Embryonic facial prominence (tissue), 1 donor: Measurements from ENCODE around the gene ASTN2.

Experiments
- DNase-seq: peaks from one replicate; pipeline ENCODE4 v3.0.0-alpha.2; 2016; ENCODE audit errors: extremely low spot score

Gene ASTN2

DNA sequence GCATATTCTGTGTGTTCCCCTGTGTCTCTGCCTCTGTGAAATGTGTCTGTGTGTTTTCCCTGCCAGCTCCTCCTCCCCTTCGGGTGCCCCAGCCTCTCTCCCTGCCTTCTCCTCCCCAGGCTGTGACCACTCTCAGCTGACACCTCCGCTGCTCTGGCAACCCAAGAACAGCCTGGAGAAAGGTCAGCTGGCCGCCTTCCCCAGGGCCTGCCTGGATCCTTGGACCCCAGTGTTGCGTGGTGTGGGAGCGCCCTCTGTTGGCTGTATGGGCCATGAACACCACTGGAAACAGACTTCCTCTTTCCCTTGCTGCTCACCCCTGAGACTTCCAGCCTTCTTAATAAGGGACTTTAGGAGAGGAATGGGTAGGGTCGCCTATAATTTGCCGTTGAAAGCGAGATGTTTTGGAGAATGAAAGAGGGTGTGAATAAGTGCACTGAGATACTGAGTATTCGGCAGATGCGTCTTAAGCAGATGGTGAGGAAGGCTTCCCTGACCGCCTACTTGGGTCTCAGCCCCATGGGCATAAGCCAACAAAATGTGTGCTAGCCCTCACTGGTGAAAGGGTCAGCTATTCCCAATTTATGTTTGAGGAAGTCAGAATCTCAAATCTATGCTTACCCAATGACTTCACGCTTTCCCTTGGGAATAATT is 842.6 kb downstream of the ASTN2 start:
- DNase-seq, result peak; percentile 56

DNA sequence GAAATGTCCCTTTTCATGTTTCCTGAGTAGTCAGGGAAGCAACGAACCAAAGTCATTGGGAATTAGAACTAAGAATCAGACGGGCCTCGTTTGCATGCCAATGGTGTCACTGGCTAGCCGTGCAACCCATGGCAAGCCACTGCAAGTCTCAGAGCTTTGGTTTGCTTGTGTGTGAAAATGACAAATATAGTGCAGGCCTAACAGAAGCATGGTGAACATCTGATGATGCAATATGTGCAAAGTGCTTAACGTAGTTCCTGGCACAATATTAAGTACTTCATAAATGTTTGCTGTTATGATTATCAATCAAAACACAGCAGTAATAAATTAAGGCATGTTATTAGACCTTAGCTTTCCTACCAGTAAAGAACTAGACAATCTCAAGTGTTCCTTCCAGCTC is 845.7 kb downstream of the ASTN2 start:
- DNase-seq, result no peak

DNA sequence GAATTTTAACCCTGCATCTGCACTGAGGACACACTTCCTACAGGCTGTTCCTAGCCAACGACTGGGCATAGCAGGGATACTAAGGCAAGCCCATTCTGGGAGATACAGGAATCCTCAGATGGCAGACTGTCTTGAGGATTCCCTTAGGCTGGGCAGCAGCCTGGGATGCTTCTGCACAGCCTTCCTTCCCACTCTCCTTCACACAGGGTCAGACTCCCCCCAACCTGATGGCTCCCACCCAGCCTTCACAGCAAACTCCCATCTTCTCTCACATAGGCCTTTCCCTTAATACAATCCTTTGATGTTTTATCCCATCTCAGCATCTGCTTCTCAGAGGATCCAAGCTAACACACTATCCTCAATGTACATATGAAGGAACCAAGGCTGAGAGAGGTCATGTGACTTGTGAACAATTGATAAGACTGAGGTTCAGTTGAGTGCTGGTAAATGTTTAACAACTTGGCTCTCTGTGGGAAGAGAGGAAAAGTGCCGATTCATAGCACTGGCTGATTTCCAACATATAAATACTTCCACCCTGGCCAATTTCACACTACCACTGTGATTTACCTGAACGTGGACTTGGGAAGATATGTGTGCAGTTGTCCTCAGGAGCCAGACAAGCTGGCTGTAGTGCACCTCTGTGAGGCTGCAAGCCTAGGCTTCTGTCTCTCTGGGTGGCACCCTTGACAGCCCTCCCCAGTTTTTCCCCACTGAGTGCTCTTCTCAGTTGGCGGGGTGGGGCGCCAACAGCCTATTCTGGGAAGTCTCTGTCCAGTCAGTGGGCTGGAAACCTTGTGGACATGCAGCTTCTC is 848.0 kb downstream of the ASTN2 start:
- DNase-seq, result no peak

DNA sequence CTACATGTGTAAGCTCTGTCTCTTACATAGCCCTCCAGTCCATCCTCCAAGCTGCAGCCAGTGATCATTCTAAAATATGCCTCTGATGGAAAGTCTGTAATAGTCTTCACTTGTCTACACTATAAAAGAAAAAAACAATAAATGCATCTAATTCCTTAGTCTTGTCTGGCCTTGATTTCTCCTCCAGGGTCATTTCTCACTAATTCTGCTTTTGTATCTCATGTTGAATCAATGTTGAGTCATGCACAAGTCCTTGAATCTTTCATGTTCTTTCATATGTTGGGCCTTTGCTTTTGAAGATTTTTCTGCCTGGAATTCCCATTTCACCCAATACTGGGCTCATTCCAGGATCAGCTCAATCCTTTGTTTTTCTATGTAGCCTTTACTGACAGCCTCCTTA is 848.9 kb downstream of the ASTN2 start:
- DNase-seq, result no peak

DNA sequence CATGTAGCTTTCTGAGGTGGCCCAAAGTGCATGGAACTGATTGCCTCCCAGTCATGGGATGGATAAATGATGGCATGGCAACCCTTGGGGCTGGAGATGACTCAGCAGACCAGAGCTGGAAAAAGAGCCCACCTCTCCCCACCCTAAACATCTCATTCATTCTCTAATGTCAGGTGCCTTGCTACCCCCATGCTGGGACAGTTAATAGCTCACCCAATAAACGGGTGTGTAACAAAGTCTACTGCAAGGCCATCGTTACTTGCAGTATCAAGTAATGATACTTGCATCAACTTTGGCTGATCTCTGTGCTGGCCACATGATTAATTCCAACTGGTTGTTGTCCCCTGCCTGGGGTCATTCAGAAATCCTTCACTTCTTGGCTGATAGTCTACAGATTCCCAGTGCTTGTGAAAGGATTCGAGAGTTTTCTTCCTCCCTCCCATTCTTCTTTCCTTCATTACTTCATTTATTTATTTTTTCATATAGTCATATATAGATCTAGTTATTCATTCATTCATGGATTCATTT is 850.5 kb downstream of the ASTN2 start:
- no peak for DNase-seq

DNA sequence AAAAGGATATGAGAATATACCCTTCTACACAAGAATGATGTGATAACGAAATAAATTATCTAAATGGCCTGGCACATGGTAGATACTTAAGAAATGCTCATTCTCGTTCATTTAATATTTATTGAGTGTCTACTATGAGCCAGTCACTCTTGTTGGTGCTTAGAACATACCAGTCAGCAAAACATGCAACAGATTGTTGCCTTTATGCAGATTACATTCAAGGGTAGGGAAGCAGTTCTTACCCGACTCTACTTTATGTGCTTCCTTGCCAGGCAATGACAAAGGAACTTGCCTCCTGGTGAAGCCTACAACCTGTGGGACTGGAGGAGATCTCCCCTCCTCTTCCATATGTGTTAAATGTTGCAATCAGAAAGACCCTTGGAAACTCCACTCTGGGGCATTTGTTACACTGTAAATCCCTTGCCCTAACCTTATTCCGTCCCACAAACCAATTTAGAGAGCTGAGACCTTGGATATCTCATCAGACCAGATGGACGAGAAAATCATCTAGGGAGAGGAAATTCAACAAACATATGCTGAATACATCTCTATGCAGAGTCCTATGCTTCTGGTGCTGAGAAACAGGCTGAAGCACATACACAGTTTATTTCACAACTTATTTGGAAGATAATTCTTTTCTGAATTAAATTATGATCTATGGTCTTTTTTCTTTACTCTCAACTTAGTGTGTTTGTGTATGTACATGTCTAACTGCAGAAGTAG is 855.9 kb downstream of the ASTN2 start:
- no peak for DNase-seq

DNA sequence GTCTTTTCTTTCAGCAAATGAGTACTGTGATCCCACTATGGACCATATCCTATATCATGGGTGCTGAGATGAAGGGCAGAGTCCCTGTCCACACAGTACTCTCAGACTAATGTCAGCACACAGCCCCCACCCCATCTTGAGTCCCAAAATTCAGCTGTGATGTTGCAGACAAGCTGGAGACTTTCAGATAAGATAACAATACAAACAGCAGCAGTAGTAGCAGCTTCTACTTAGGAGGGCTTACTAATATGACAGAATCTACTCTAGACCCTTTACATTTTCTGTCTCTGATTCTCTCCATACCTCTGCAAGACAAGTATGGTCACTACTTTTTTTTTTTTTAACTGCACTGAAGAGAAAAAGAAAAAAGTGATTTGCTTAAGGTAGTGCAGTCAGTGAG is 856.8 kb downstream of the ASTN2 start:
- no peak for DNase-seq

DNA sequence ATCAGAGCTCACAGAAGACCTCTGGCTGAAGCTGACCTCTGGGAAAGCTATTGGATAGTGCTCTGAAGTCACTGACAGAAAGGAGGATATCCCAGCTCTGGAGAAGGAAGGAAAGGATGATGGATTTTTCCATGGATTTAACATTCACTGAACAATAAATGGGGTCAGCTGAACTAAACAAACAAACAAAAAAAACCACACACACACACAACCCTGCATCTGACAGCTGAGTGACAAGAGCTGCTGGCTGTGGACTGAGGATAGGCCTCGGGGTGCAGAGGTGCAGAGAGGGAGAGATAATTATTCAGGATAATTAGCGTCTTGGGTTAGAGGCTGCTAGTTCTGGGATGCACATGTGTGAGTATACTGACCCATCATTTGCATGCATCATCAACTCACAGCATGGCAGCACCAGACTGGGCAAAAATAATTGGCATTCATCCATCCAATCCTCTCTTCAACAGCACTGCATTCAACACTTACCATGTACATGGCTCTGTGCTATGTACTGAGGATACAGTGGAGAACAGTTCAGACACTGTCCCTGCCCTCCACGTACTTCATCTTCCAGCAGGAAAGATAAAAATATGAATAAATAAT is 859.2 kb downstream of the ASTN2 start:
- DNase-seq, result no peak

DNA sequence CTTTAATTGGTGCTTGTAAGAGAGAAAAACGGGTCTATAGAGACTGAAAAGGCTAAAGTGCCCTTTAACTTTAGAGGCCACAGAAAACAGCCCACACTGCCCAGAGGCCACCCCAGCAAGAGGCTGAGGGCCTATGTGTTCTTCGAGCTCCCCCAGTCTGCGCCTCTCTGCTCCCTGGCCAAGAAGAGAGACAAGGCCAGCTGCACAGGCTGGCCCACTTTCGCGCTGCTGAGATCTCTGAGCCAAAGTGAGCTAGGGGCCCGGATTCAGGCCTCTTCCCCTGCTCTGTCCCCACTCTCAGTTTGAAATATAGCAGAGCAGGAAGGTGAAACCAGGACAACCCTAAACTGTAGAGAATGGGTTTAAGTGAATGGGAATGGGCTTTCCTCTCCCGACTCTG is 859.7 kb downstream of the ASTN2 start:
- DNase-seq, result no peak

DNA sequence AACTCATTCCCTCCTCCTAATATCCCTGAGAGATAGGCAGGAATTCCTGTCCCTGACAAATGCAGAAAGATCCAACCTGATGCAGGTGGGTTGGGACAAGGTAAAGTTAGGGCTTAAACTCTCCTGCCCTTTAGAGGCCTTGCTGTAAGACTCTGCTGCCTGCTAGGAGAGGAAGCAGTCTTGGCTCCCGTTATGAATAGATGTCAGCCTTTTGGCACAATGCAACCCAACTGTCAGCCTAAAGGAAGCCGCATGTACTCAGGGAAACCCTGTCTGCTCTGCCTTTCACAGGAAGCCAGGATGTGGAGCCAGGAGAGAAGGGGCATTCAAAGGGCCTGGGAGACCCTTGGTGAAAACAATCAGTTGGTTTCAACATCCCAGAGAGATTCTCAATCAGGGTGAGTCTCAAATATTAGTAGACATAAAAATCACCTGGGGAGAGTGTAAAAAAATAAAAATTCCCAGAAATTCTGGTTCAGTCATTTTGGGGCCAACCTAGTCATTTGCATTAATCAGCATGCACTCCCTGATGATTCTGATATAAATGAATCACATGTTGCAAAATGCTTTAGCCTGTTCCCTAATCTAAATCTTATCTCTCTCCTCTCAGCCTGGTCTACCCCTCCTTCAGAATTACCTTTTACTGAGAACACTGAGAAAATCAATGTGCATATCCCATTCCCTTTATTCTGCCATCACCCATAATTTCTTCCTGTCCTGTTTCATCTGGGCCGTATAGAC is 864.0 kb downstream of the ASTN2 start:
- no peak for DNase-seq

DNA sequence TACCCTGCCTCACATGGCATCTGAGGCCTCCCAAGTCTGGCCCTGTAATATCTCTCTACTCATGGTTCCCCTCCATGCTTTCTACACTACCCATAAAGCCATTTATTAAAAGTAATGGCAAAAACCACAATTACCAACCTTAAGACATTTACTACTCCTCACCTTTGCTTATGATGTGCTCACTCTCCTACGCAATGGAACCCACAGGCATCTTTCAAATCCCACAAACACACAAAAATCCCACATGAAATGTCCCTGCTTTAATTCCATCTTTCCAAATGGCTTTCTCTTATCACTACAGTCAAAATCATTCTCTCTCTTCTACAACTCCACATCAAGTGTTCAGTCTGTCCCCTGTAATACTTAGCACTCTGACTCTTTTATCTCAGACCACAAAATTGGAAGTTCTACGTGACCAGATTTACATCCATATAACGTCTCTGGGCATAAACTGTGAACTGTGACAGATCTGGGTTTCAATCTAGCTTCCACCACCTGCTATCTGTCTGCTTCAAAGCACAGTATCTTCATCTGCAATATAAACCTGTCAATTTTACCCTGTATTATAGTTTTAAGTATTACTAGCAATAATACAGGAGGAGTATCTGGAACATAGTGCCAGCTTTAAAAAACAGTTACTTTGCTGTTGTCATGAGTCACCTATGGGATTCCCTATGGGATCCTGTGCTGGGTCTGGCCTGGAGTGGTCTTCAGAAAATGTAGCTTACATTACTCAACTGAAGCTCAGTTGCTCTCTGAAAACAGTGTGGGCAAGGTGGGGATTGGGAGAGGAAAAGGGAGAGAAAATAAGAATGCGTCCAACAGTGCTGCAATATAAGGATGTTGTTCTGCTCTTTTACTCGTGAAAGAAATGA is 864.8 kb downstream of the ASTN2 start:
- DNase-seq, result no peak

DNA sequence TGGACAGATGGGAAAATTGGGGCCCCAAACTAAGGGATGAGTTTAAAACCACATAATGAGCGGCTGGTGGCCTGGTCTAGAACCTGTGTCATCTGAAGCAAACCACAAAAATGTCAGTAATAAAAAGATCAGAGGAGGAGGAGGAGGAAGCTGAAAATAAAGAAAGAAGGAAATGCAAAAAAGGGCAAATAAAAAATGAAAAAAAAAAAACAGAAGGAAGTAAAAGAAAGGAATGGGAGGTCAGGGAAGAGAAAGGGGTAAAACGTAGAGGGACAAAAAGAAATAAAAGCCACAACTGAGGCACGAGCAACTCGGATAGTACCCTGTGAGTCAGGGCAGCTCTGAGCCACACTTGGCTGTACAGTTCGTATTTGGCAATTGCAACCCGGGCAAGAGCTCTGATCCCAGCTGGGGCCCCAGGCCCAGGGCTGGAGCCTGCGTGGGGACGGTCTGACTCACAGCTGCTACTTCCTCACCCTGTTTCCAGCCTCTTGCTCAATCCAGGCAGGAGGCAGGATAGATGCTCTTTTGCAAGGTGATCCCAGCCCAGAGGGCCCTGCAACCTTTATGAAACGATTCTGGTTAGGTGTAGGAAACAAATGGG is 865.7 kb downstream of the ASTN2 start:
- DNase-seq, result no peak

DNA sequence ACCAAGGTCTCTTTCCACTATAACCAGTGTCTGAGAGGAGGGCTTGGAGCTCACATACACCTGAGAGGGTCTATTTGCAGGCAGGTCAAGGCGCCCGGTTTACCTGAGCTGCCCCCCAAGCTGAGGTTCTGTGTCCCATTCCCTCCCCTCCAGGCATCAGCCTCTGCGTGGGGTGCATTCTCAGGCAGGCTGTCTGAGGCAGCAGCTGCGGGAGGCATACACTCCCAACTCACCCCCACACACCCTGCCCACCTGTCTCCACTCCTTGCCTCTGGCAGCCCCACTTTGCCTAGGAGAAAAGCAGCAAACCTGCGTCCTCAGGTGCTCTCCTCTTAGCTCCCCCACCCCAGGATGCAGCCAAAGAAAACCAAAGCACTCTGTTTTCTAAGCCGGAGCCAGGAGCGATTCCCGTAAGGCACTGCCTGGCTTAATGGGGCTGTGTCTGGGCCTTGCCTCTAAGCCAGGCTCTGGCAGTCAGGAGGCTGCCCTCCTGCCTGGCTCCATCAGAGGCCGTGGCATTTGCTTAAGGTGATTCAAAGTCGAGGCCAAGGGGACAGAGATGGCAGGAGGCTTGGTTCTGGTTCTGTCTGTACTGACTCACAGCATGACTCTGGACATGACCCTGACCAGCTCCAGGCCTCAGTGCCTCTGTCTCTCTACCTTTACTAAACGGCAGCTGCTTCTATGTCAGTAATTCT is 867.0 kb downstream of the ASTN2 start:
- no peak for DNase-seq

DNA sequence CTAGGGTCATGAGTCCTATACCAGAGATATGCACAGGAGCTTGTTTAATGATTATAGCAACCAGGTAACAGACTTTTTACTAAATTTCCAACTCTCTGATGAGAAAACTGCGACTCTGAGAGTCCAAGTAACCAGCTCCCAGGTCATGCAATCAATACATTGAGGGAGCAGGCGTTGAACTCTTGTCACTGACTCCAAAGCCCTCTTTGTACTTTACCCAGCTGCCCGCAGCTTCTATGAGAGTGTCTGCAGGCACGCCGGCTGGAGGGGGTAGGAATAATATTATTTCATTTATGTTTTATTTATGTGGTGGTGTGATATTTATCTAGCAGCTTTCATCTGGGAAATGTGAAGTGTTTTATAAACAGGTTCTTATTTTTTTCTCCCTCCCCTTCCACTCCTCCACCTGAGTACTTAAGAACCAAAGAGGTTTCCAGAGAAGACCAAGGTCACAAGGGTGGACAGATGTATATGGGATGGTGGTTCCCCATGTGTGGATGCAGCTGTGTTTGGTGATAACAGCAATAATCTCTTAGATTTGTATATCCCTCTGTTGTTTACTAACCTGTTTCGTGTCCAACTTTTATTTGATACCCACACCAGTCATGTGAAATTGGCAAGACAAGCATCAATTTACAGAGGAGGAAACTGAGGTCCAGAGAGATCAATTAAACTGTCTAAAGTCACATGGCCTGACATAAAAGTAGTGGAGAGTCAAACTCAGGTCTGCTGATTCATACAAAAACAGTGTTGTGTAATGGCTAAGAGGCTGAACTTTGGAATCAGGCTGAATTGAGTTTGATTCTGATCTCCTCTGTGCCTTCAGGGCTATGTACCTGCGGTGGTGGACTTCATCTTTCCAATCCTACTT is 867.9 kb downstream of the ASTN2 start:
- no peak for DNase-seq

DNA sequence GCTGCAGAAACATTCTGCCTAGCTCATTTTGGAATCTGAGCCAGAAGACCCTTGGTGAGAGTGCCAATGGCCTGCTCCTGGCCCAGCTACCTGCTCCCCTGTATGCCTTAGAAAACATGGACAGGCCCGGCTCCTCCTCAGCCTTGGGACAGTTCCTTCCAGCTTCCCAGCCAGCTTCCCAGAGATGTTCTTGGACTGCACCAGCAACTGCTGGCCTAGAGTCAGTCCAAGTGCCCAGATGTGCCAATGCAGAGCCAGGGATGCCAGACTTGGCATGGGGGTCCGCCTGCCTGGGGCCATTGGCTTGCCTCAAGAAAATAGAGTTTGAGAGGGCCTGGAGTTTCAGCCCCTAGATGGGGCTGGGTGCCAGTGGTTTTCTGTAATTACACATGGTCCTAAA is 870.0 kb downstream of the ASTN2 start:
- no peak for DNase-seq

DNA sequence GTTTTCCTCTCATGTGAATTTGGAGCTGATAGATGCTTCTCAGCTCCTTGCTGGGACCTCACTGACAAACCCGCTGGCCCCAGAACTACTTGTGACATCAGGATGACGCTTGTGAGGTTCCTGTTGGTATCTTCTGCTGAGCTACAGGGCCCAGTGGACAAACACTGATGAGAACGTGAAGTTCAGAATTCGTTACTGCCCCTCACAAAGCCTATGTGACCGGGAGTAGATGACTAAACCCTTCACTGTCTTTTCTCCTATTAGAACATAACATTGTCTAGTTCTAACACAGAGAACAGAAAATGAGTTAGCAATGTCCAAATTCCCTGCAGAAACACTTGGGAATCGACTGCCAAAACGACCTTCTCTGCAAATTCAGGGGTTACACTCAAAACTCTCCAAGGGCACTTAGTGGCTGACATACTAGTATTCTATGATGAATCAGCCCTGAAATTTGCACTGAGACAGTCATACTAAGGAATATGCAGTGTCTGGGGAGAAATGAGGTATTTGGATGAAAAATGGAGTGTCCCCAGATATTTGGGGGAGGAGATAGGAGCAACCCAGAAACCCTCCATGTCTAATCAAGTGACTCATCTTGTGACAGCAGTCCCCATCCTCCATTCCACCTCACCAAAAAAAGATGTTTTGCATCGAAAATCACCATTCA is 871.0 kb downstream of the ASTN2 start:
- no peak for DNase-seq

DNA sequence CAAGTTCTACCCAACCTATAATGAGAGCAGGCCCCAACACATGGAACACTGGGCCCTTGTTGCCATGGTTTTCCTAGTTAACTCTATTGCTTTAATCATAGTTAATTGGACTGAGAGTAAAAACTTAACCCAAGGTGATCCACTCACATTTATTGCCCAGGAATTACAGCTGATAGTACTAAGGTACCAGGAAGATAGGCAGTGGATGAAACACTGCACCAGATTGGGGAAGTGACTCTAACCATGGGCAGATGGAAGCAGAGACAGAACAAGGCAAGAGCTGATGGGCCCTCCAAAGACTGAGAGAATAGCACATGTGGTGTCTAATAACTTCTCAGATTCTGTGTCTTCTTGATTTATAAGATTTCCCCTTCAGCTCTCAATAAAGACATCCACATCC is 873.5 kb downstream of the ASTN2 start:
- no peak for DNase-seq

DNA sequence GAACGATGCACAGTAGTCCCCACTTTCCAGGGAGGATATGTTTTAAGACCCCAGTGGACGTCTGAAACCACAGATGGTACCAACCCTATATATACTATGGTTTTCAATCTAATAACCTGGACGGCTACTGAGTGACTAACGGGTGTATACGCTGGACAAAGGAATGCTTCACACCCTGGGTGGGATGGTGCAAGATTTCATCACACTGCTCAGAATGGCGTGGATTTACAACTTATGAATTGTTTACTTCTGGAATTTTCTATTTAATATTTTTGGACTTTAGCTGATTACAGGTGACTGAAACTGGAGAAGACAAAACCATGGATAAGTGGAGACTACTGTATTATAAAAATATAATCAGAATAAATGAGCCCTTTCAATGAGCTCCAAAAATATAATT is 875.3 kb downstream of the ASTN2 start:
- DNase-seq, result no peak
